ENCODE data around the gene MIEN1. TPM values are rescaled to one million over a fixed set of nuclear protein-coding genes. Genes with fewer than 3 reads are reported as not detected.
"Not testable (repeated sequence)": the region's sequence is repeated elsewhere in the genome, so short reads cannot be mapped to it uniquely, and the experiment has no call there.

MIEN1 gene
- total RNA-seq, 4 donors from 2014 or later, result 33.9 to 60.8 (median 52.5) TPM

- no peak for DNase-seq (ENCODE audit: low spot score)
- ATAC-seq (ENCODE audit: low FRiP score), result no peak
- TF ChIP-seq, protein P1, sequence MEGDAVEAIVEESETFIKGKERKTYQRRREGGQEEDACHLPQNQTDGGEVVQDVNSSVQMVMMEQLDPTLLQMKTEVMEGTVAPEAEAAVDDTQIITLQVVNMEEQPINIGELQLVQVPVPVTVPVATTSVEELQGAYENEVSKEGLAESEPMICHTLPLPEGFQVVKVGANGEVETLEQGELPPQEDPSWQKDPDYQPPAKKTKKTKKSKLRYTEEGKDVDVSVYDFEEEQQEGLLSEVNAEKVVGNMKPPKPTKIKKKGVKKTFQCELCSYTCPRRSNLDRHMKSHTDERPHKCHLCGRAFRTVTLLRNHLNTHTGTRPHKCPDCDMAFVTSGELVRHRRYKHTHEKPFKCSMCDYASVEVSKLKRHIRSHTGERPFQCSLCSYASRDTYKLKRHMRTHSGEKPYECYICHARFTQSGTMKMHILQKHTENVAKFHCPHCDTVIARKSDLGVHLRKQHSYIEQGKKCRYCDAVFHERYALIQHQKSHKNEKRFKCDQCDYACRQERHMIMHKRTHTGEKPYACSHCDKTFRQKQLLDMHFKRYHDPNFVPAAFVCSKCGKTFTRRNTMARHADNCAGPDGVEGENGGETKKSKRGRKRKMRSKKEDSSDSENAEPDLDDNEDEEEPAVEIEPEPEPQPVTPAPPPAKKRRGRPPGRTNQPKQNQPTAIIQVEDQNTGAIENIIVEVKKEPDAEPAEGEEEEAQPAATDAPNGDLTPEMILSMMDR (IDR thresholded peaks at IDR 0.05), result no peak
These were observed 12.7 kb downstream of the MIEN1 start for GRCh38 chr17:39717660-39718059.

- DNase-seq (ENCODE audit: low spot score) (no peak), ATAC-seq (ENCODE audit: low FRiP score) (peak; percentile 63)
- TF ChIP-seq, protein P1 (IDR thresholded peaks at IDR 0.05), result no peak
These were observed 13.3 kb downstream of the MIEN1 start for GRCh38 chr17:39716879-39717536.

GRCh38 chr17:39716073-39716818 lies 14.1 kb downstream of the MIEN1 start:
- TF ChIP-seq, protein P1 (IDR thresholded peaks at IDR 0.05), result no peak
- no peak for DNase-seq (ENCODE audit: low spot score)
- ATAC-seq (ENCODE audit: low FRiP score), result no peak

GRCh38 chr17:39715375-39716072 lies 14.8 kb downstream of the MIEN1 start:
- ATAC-seq (ENCODE audit: low FRiP score), result no peak
- DNase-seq (ENCODE audit: low spot score), result no peak
- TF ChIP-seq, protein P1 (IDR thresholded peaks at IDR 0.05), result no peak

GRCh38 chr17:39714234-39714633 lies 16.1 kb downstream of the MIEN1 start:
- no peak for DNase-seq (ENCODE audit: low spot score)

GRCh38 chr17:39711851-39712250 lies 18.5 kb downstream of the MIEN1 start:
- TF ChIP-seq, protein P1 (IDR thresholded peaks at IDR 0.05), result no peak
- no peak for ATAC-seq (ENCODE audit: low FRiP score)
- no peak for DNase-seq (ENCODE audit: low spot score)

More at GRCh38 chr17:39714234-39714633, 16.1 kb downstream of the MIEN1 start:
- TF ChIP-seq, protein P1 (IDR thresholded peaks at IDR 0.05), result no peak
- ATAC-seq (ENCODE audit: low FRiP score), result no peak

- not testable (repeated sequence) for ATAC-seq (ENCODE audit: low FRiP score); DNase-seq (ENCODE audit: low spot score)
These were observed 19.3 kb downstream of the MIEN1 start for GRCh38 chr17:39711071-39711470.

Data from omental fat pad (tissue), 4 donors.